ENCODE data around the gene ADAMTSL2. TPM values are rescaled to one million over a fixed set of nuclear protein-coding genes. Genes with fewer than 3 reads are reported as not detected.

The ADAMTSL2 gene
- total and polyA plus RNA-seq, 2 experiments from 2014 or later = 1.5 to 2.2 TPM

DNA sequence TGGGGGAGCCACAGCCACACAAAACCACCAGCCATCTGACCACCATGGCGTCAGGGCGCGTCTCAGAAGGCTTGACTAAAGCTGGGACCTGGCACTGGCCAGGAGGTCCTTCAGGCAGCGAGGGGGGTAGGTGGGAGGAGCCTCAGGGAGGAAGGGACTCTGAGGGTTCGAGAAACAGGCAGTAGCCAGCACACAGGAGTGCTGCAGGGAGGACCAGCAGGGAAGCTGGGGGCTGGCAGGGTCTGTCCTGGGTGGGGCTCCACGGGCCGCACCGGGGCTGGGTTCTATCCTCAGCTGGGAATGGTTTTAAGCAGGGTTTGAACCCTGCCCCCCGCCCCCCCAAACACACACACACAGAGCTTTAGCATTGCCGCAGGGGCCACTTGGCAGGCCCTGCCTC, 67.2 kb downstream of the ADAMTSL2 start:
- no peak overlapping the region for H2AFZ ChIP-seq
- H3K9me3 ChIP-seq (ENCODE audit: low read depth) = peaks cover 6% of the 10 kb centered on the region
- H3K36me3 ChIP-seq (replicated peaks; ENCODE audit: insufficient read depth, low read depth) = no peaks in the 10 kb centered on the region
- 87% methylated on average over 8 of the region's 10 CpGs for WGBS (ENCODE audit: low lambda C conversion rate, missing lambda C conversion rate)
- H3K27ac ChIP-seq = no peak overlapping the region
- no peaks in the 10 kb centered on the region for H3K27me3 ChIP-seq
- no peaks in the 10 kb centered on the region for H3K4me1 ChIP-seq (ENCODE audit: insufficient read depth)
- H4K20me1 ChIP-seq (ENCODE audit: insufficient read depth, poor library complexity, severe bottlenecking) = no peaks in the 10 kb centered on the region
- H3K79me2 ChIP-seq = no peaks in the 10 kb centered on the region
- no peak overlapping the region for H3K4me3 ChIP-seq
- TF ChIP-seq EZH2 (IDR thresholded peaks at IDR 0.05; ENCODE audit: borderline replicate concordance) (no peak), EZH2phosphoT487 (IDR thresholded peaks at IDR 0.05; ENCODE audit: low read depth, severe bottlenecking, unreplicated experiment) (no peak)
- TF ChIP-seq, protein P1, sequence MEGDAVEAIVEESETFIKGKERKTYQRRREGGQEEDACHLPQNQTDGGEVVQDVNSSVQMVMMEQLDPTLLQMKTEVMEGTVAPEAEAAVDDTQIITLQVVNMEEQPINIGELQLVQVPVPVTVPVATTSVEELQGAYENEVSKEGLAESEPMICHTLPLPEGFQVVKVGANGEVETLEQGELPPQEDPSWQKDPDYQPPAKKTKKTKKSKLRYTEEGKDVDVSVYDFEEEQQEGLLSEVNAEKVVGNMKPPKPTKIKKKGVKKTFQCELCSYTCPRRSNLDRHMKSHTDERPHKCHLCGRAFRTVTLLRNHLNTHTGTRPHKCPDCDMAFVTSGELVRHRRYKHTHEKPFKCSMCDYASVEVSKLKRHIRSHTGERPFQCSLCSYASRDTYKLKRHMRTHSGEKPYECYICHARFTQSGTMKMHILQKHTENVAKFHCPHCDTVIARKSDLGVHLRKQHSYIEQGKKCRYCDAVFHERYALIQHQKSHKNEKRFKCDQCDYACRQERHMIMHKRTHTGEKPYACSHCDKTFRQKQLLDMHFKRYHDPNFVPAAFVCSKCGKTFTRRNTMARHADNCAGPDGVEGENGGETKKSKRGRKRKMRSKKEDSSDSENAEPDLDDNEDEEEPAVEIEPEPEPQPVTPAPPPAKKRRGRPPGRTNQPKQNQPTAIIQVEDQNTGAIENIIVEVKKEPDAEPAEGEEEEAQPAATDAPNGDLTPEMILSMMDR (IDR thresholded peaks at IDR 0.05; ENCODE audit: poor library complexity) = no peak
- H3K9me2 ChIP-seq (replicated peaks; ENCODE audit: insufficient read depth) = no peaks in the 10 kb centered on the region
- DNase-seq (ENCODE audit: low spot score) = no peak
- no peak overlapping the region for H3K4me2 ChIP-seq

DNA sequence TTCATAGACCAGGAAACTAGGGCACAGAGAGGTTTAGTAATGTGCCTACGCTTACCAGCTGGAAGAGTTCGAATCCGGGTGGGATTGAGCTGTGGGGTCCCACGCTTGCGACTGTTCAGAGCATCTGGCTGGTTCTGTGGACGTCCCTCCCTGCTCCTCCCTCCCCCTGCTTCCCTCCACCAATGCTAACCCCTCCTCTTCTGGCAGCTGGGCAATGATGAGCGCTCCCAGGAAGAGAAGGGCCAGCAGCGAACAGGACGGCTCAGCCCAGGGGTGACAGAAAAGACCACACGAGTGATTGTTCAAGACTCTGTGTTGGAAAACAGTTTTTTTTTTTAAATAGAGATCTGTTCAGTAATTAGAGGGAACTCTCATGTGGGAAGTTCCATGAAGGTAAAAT, 67.8 kb downstream of the ADAMTSL2 start:
- no peaks in the 10 kb centered on the region for H3K27me3 ChIP-seq
- no peaks in the 10 kb centered on the region for H3K79me2 ChIP-seq
- no peak overlapping the region for H3K4me2 ChIP-seq

DNA sequence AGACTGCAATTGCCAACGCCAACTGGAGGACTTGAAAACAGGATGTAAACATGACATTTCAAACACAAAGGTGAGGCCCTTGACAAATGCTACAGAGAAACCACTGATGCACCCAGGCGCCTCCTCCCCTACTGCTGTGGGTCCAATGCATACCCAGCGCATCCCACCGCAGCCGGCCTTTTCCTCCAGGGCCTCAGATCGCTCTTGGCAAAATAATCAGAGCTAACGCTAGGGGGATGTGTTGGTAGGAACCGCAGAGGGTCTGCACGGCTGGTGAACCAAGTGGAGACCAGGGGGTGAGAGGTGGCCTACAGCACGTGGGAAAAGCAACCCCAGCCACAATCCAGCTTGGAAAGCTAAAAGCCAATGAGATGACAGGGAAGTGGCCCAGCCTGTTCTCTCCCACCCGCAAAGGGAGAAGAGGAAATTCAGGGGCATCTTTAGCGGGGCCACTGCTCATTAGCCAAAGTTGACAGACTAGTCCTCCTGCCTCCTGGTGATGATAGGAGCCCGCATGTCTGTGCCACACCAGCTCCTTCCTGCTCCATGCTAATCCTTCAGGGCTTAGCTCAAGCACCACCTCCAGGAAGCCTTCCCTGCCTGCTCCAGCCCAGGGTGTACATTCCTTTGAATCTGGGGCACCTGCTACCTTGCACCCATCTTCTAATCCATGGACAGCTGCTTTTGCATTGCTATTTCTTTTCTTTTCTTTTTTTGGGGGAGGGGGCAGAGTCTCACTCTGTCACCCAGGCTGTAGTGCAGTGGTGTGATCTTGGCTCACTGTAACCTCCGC, 68.8 kb downstream of the ADAMTSL2 start:
- no peak overlapping the region for H3K4me2 ChIP-seq
- no peaks in the 10 kb centered on the region for H4K20me1 ChIP-seq (ENCODE audit: insufficient read depth, poor library complexity, severe bottlenecking)
- 62% methylated on average over 14 of the region's 14 CpGs for WGBS (ENCODE audit: low lambda C conversion rate, missing lambda C conversion rate)
- H3K4me1 ChIP-seq (ENCODE audit: insufficient read depth) = no peaks in the 10 kb centered on the region
- DNase-seq (ENCODE audit: low spot score) = no peak
- peaks cover 9% of the 10 kb centered on the region for H3K27me3 ChIP-seq
- H3K9me3 ChIP-seq (ENCODE audit: low read depth) = no peaks in the 10 kb centered on the region
- H2AFZ ChIP-seq = no peak overlapping the region
- H3K4me3 ChIP-seq = no peak overlapping the region
- no peaks in the 10 kb centered on the region for H3K9me2 ChIP-seq (replicated peaks; ENCODE audit: insufficient read depth)
- TF ChIP-seq EZH2 (IDR thresholded peaks at IDR 0.05; ENCODE audit: borderline replicate concordance) (no peak), EZH2phosphoT487 (IDR thresholded peaks at IDR 0.05; ENCODE audit: low read depth, severe bottlenecking, unreplicated experiment) (no peak)
- TF ChIP-seq, protein P1 (IDR thresholded peaks at IDR 0.05; ENCODE audit: poor library complexity) = no peak
- H3K27ac ChIP-seq = no peak overlapping the region
- no peaks in the 10 kb centered on the region for H3K79me2 ChIP-seq
- no peaks in the 10 kb centered on the region for H3K36me3 ChIP-seq (replicated peaks; ENCODE audit: insufficient read depth, low read depth)

More for the DNA sequence above, 67.8 kb downstream of the ADAMTSL2 start:
- no peaks in the 10 kb centered on the region for H3K4me1 ChIP-seq (ENCODE audit: insufficient read depth)
- no peaks in the 10 kb centered on the region for H4K20me1 ChIP-seq (ENCODE audit: insufficient read depth, poor library complexity, severe bottlenecking)
- no peak overlapping the region for H3K4me3 ChIP-seq
- no peak for DNase-seq (ENCODE audit: low spot score)
- no peak overlapping the region for H3K27ac ChIP-seq
- H3K9me2 ChIP-seq (replicated peaks; ENCODE audit: insufficient read depth) = no peaks in the 10 kb centered on the region
- no peak for TF ChIP-seq EZH2phosphoT487 (IDR thresholded peaks at IDR 0.05; ENCODE audit: low read depth, severe bottlenecking, unreplicated experiment)
- TF ChIP-seq EZH2 (IDR thresholded peaks at IDR 0.05; ENCODE audit: borderline replicate concordance) = no peak
- TF ChIP-seq, protein P1 (IDR thresholded peaks at IDR 0.05; ENCODE audit: poor library complexity) = no peak
- no peaks in the 10 kb centered on the region for H3K36me3 ChIP-seq (replicated peaks; ENCODE audit: insufficient read depth, low read depth)
- H2AFZ ChIP-seq = no peak overlapping the region
- peaks cover 4% of the 10 kb centered on the region for H3K9me3 ChIP-seq (ENCODE audit: low read depth)
- WGBS (ENCODE audit: low lambda C conversion rate, missing lambda C conversion rate) = 85% methylated on average over 10 of the region's 10 CpGs

All from hepatocyte (in vitro differentiated cells).